Fibroblast of skin of back (primary cell): ENCODE data around the gene HOXD11.
A peak's percentile ranks its signal among the peaks of the same experiment; 100 is the strongest.

Experiments used
- DNase-seq: peaks from one replicate; pipeline ENCODE4 v3.0.0-alpha.2; 2013

The HOXD11 gene

GRCh38 chr2:176093145-176093897, 13.8 kb upstream of the HOXD11 start:
- no peak for DNase-seq

GRCh38 chr2:176093898-176094249, 13.2 kb upstream of the HOXD11 start:
- DNase-seq, result no peak

GRCh38 chr2:176094349-176094748, 12.7 kb upstream of the HOXD11 start:
- DNase-seq, result no peak

- DNase-seq, result no peak
Measured at GRCh38 chr2:176095421-176095820, 11.7 kb upstream of the HOXD11 start.

- DNase-seq, result no peak
Measured at GRCh38 chr2:176096243-176096985, 10.7 kb upstream of the HOXD11 start.

GRCh38 chr2:176096986-176097819, 9.9 kb upstream of the HOXD11 start:
- peak; percentile 62 for DNase-seq

GRCh38 chr2:176097820-176098365, 9.2 kb upstream of the HOXD11 start:
- DNase-seq, result no peak

GRCh38 chr2:176098366-176099158, 8.5 kb upstream of the HOXD11 start:
- DNase-seq, result no peak

- DNase-seq, result no peak
Measured at GRCh38 chr2:176099159-176099727, 7.8 kb upstream of the HOXD11 start.

GRCh38 chr2:176099728-176100546, 7.1 kb upstream of the HOXD11 start, which contains the start of gene HOXD12:
HOXD12 (plus strand) TSS chr2:176099795; CDS start chr2:176099802, 7 bp downstream.
- no peak for DNase-seq

GRCh38 chr2:176100547-176101140, 6.4 kb upstream of the HOXD11 start:
- DNase-seq, result no peak

GRCh38 chr2:176101216-176101830, 5.8 kb upstream of the HOXD11 start:
- DNase-seq, result no peak

- DNase-seq, result no peak
Measured at GRCh38 chr2:176101842-176102241, 5.2 kb upstream of the HOXD11 start.

- DNase-seq, result no peak
Measured at GRCh38 chr2:176102309-176102866, 4.7 kb upstream of the HOXD11 start.

GRCh38 chr2:176103194-176103593, 3.9 kb upstream of the HOXD11 start:
- DNase-seq, result no peak

- DNase-seq, result no peak
Measured at GRCh38 chr2:176103742-176104315, 3.3 kb upstream of the HOXD11 start.

GRCh38 chr2:176104316-176105077, 2.6 kb upstream of the HOXD11 start:
- peak; percentile 34 for DNase-seq

- no peak for DNase-seq
Measured at GRCh38 chr2:176105078-176105729, 1.9 kb upstream of the HOXD11 start.
